Parathyroid adenoma (tissue), 2 donors: Measurements from ENCODE around the gene ELAPOR1.
"Not testable (repeated sequence)": the region's sequence is repeated elsewhere in the genome, so short reads cannot be mapped to it uniquely, and the experiment has no call there.

Experiments used
- H2AFZ ChIP-seq: fragments of 300-600 bp; sonication (generic); one replicate; pipeline ENCODE4 v1.7.0; 2017; ENCODE audit warnings: antibody characterized with exemption, mild to moderate bottlenecking
- H3K27ac ChIP-seq: fragments of 300-600 bp; sonication (generic); one replicate; pipeline ENCODE4 v1.7.0; 2017
- H3K27me3 ChIP-seq: fragments of 300-600 bp; sonication (generic); one replicate; pipeline ENCODE4 v1.7.0; 2017; ENCODE audit warnings: low read length; ENCODE audit not compliant: control insufficient read depth, insufficient read depth
- H3K36me3 ChIP-seq: fragments of 300-600 bp; sonication (generic); one replicate; pipeline ENCODE4 v1.7.0; 2017; ENCODE audit warnings: low read length; ENCODE audit not compliant: control insufficient read depth, insufficient read depth
- H3K4me1 ChIP-seq: fragments of 300-600 bp; sonication (generic); one replicate; pipeline ENCODE4 v1.7.0; 2017; ENCODE audit warnings: control low read depth
- H3K4me2 ChIP-seq: fragments of 300-600 bp; sonication (generic); one replicate; pipeline ENCODE4 v1.7.0; 2017; ENCODE audit warnings: low read length
- H3K4me3 ChIP-seq: fragments of 300-600 bp; sonication (generic); one replicate; pipeline ENCODE4 v1.7.0; 2017; ENCODE audit warnings: low read depth, low read length
- H3K79me2 ChIP-seq: fragments of 300-600 bp; sonication (generic); one replicate; pipeline ENCODE4 v1.7.0; 2017; ENCODE audit warnings: control low read depth
- H3K9ac ChIP-seq: fragments of 300-600 bp; sonication (generic); one replicate; pipeline ENCODE4 v1.7.0; 2017; ENCODE audit warnings: mild to moderate bottlenecking
- H3K9me3 ChIP-seq: fragments of 300-600 bp; sonication (generic); one replicate; pipeline ENCODE4 v1.7.0; 2017; ENCODE audit warnings: low read length; ENCODE audit not compliant: control insufficient read depth
- TF ChIP-seq, protein P1 (sequence below): fragments of 300-600 bp; sonication (generic); IDR thresholded peaks from one replicate; pipeline ENCODE4 v1.7.0; 2017; ENCODE audit warnings: antibody characterized with exemption, mild to moderate bottlenecking
- donor health status: primary hyperparathyroidism.

ELAPOR1 gene

GRCh38 chr1:109136766-109137165 lies 22.9 kb downstream of the ELAPOR1 start:
- H3K27ac ChIP-seq = no peak overlapping the region
- TF ChIP-seq, protein P1, sequence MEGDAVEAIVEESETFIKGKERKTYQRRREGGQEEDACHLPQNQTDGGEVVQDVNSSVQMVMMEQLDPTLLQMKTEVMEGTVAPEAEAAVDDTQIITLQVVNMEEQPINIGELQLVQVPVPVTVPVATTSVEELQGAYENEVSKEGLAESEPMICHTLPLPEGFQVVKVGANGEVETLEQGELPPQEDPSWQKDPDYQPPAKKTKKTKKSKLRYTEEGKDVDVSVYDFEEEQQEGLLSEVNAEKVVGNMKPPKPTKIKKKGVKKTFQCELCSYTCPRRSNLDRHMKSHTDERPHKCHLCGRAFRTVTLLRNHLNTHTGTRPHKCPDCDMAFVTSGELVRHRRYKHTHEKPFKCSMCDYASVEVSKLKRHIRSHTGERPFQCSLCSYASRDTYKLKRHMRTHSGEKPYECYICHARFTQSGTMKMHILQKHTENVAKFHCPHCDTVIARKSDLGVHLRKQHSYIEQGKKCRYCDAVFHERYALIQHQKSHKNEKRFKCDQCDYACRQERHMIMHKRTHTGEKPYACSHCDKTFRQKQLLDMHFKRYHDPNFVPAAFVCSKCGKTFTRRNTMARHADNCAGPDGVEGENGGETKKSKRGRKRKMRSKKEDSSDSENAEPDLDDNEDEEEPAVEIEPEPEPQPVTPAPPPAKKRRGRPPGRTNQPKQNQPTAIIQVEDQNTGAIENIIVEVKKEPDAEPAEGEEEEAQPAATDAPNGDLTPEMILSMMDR = no peak
- no peaks in the 10 kb centered on the region for H3K36me3 ChIP-seq
- peaks cover 5% of the 10 kb centered on the region for H3K4me1 ChIP-seq
- H3K4me3 ChIP-seq = no peak overlapping the region
- H2AFZ ChIP-seq = no peak overlapping the region
- no peaks in the 10 kb centered on the region for H3K79me2 ChIP-seq
- no peak overlapping the region for H3K4me2 ChIP-seq
- no peaks in the 10 kb centered on the region for H3K9me3 ChIP-seq
- H3K27me3 ChIP-seq = no peaks in the 10 kb centered on the region
- no peak overlapping the region for H3K9ac ChIP-seq

DNA sequence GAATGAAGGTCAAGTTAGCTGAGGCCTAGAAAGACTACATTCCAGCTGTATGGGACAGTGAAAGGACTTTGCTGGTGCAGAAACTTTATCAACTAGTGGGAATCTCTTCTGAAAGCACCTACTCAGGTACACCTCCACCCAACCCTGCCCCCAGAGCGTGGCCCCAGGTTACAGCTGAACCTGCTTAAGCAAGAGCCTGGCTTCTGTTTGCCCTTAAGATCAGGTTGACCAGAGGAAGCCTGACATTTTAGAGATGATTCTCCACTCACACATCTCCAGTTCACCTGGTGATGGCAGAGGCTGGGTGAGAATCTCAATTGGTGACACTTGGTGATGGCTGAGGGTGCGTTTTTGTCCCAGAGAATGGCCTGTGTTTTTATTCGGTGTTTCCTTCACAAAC lies 24.0 kb downstream of the ELAPOR1 start:
- Histone ChIP-seq H3K9ac (no peak overlapping the region), H3K9me3 (no peaks in the 10 kb centered on the region), H2AFZ (peak overlapping the region; percentile 64), H3K4me2 (no peak overlapping the region), H3K79me2 (no peaks in the 10 kb centered on the region), H3K4me1 (peaks cover 5% of the 10 kb centered on the region), H3K27me3 (no peaks in the 10 kb centered on the region), H3K4me3 (no peak overlapping the region), H3K27ac (peak overlapping the region; percentile 57), H3K36me3 (no peaks in the 10 kb centered on the region)
- TF ChIP-seq, protein P1 = no peak

GRCh38 chr1:109138358-109138757 lies 24.4 kb downstream of the ELAPOR1 start:
- H3K9me3 ChIP-seq = no peaks in the 10 kb centered on the region
- H3K79me2 ChIP-seq = no peaks in the 10 kb centered on the region
- peak overlapping the region; percentile 64 for H2AFZ ChIP-seq
- H3K4me3 ChIP-seq = no peak overlapping the region
- H3K27ac ChIP-seq = peak overlapping the region; percentile 57
- no peak overlapping the region for H3K9ac ChIP-seq
- TF ChIP-seq, protein P1 = no peak
- H3K4me1 ChIP-seq = peaks cover 5% of the 10 kb centered on the region
- no peaks in the 10 kb centered on the region for H3K27me3 ChIP-seq
- H3K4me2 ChIP-seq = no peak overlapping the region
- no peaks in the 10 kb centered on the region for H3K36me3 ChIP-seq

- Histone ChIP-seq H3K4me1 (peaks cover 2% of the 10 kb centered on the region), H3K36me3 (no peaks in the 10 kb centered on the region)
These were observed 26.5 kb downstream of the ELAPOR1 start for GRCh38 chr1:109140392-109140791.

DNA sequence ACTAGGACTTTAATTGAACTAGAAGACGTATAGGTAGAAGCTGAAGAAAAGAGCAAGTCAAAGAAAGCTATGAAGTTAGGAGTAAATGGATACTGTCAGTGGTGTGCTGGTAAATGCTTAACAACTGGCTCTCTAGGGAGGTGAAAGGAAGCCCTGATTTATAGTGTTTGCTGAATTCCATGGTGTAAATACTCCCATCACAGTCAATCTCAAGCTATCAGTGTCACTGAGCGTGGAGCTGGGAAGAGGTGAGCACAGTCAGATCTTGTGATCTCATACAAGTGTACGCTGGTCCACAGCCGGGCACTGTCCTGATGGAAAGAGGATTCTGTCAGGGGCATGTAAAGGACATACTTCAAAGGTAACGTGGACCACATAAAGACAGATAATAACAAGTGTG lies 28.3 kb downstream of the ELAPOR1 start:
- no peak overlapping the region for H3K4me3 ChIP-seq
- no peaks in the 10 kb centered on the region for H3K9me3 ChIP-seq
- H3K9ac ChIP-seq = no peak overlapping the region
- H3K4me2 ChIP-seq = no peak overlapping the region
- TF ChIP-seq, protein P1 = no peak
- H3K4me1 ChIP-seq = peaks cover 2% of the 10 kb centered on the region
- H3K79me2 ChIP-seq = no peaks in the 10 kb centered on the region
- H3K27me3 ChIP-seq = no peaks in the 10 kb centered on the region
- H3K27ac ChIP-seq = no peak overlapping the region
- no peak overlapping the region for H2AFZ ChIP-seq
- H3K36me3 ChIP-seq = no peaks in the 10 kb centered on the region

More at GRCh38 chr1:109140392-109140791, 26.5 kb downstream of the ELAPOR1 start:
- TF ChIP-seq, protein P1 = no peak
- H3K9ac ChIP-seq = no peak overlapping the region
- H3K27ac ChIP-seq = no peak overlapping the region
- no peaks in the 10 kb centered on the region for H3K27me3 ChIP-seq
- no peaks in the 10 kb centered on the region for H3K79me2 ChIP-seq
- H3K9me3 ChIP-seq = no peaks in the 10 kb centered on the region
- no peak overlapping the region for H3K4me3 ChIP-seq
- H3K4me2 ChIP-seq = no peak overlapping the region
- H2AFZ ChIP-seq = no peak overlapping the region

DNA sequence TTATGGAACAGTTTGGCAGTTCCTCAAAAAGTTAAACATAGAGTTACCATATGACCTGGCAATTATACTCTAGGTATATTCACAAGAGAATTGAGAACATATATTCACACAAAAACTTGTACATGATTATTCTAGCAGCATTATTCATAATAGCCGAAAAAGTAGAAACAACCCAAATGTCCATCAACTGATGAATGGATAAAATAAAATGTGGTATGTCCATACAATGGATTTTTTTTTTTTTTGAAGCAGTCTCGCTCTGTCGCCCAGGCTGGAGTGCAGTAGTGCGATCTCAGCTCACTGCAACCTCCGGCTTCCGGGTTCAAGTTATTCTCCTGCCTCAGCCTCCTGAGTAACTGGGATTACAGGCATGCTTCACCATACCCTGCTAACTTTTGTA lies 28.8 kb downstream of the ELAPOR1 start:
- not testable (repeated sequence) for H3K79me2 ChIP-seq, H3K4me2 ChIP-seq, H3K4me1 ChIP-seq, H3K4me3 ChIP-seq, H3K36me3 ChIP-seq, H3K27me3 ChIP-seq, H3K27ac ChIP-seq, H3K9me3 ChIP-seq, H2AFZ ChIP-seq, H3K9ac ChIP-seq
